Activated CD8-positive, alpha-beta memory T cell treated with anti-CD3 and anti-CD28 coated beads for 1 hour (primary cell): Measurements from ENCODE around the gene TNFRSF11A.

Experiments used
- DNase-seq, 2 donors: peaks; one replicate each; pipeline ENCODE4 v3.0.0-alpha.2; 2020; ENCODE audit warnings: low read depth in 1 of 2; ENCODE audit errors: extremely low read depth in 1 of 2

TNFRSF11A gene

GRCh38 chr18:62377131-62377807 lies 52.2 kb downstream of the TNFRSF11A start:
- no peak for DNase-seq

GRCh38 chr18:62379051-62379450 lies 53.9 kb downstream of the TNFRSF11A start:
- DNase-seq, result no peak

DNA sequence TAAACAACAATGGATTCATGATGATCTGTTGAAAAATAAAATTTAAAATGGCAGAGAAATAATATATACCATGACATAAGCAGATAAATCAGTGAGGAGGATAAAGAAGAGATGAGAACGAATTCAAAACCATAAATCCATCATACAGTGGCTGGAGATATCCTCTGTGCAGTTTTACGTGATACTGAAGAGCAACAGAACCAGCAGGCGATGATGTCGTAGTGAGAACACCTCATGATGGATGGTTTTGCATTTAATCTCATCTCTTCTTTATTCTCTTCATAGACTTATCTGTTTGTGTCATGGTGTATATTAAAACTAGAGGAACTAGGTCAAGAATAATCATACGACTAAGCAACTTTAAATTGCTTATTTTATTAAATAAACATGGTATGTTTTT lies 56.3 kb downstream of the TNFRSF11A start:
- no peak for DNase-seq

GRCh38 chr18:62384068-62384467 lies 59.0 kb downstream of the TNFRSF11A start:
- no peak for DNase-seq

GRCh38 chr18:62384610-62385097 lies 59.5 kb downstream of the TNFRSF11A start:
- DNase-seq, result no peak

GRCh38 chr18:62386091-62386490 lies 61.0 kb downstream of the TNFRSF11A start:
- DNase-seq, result no peak

GRCh38 chr18:62386601-62387000 lies 61.5 kb downstream of the TNFRSF11A start:
- DNase-seq, result no peak

GRCh38 chr18:62387257-62387656 lies 62.1 kb downstream of the TNFRSF11A start:
- DNase-seq, result no peak

DNA sequence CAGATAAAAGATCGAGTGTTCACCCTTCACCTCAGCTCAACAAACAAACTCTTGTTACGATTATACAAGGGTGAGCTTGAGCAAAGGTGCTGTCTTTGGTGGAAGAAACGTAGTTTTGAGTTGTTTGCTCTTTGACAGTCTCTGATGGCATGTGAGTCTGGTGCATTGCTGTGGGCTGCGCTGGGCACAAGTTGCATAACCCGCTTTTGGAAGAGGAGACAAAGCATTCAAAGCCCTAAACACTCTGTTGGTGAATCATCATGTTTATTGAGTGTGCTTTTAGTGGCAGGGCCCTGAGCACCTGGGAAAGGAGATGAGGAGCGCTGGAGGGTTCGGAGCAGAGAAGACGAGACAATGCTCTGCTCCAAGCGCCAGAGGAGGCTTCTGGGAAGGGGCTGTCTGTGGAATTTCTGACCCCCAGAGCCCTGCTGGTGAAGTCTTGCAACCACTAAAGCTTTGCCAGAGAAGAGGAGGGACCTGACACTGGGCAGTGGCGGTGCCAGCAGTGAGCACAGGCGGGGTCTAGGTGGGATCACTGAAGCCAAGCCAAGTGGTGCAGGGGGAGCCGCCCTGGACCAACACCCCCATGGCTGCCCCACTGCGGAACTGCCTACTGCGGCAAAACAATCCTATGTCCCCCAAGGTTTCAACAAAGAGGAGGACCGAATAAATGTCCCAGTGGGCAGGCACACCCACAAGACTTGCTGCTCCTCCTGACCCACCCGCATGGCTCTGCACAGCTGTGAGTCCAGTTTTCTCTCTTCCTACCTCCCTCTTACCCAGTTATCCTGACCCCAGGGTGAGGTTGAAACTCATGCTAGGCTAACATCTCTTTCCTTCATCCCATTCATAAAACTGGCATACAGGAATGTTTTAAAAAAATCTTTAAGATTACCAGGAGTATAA lies 64.0 kb downstream of the TNFRSF11A start:
- DNase-seq, result no peak

DNA sequence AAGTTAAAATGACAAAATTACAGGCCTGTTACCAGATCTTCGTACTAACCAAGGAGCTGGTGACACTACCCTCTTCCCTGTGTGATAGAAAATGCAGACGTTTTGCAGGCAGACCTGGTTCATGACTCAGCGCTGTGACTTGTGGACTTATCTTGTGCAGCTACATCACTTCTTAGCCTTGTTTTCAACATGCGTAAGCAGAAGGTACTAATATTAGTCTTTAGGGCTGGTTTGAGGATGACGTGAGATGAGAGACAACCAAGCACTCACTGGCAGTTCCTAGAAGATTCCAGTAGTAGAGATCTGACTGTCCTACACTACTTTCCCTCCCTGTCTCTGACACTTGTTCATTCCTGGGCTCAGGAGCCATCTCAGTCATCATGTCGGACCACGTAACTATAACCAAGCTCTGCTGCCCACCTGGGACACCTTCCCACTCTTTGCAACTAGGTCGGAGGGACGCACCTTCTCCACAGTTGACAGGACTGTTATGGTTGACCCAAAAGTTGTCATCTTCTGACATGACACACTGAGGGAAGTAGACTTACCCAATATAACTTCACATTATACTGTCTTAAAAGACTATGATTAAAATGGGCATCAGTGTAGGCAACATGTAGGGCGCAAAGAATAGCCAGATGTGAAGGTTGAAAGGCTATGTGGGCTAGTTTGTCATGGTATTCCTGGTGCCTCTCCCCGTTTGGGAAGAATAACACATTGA lies 64.8 kb downstream of the TNFRSF11A start:
- DNase-seq, result no peak

DNA sequence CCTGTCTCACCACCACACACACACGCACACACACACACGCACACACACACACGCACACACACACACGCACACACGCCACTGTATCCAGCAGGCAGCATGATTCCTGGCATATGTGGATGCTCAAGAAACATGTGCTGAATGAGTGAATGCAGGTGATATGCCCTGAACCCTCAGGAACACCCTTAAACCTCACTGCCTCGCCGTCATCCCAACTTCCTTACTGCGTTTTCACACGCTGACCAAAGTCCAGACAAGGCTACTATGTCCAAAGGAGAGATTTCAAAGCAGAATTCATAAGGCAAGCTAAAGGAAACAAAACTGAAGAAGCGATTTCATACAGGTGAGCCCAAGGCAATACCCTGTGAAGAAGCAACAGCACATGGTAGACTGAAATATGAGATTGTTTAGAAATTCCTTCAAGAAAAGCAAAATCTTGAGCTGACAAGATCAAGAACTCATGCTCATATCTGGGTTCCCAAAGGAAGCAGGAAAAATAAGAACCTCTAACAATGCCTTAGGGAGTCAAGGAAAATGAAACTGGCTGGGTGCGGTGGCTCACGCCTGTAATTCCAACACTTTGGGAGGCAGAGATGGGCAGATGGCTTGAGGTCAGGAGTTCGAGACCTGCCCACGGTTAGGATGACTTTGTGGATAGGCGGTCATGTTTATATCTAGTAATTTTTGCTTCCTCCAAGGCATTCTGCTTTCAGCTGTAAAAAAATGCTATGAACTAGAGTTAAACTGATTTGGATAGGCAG lies 69.1 kb downstream of the TNFRSF11A start:
- no peak for DNase-seq

GRCh38 chr18:62396381-62396780 lies 71.3 kb downstream of the TNFRSF11A start:
- no peak for DNase-seq

DNA sequence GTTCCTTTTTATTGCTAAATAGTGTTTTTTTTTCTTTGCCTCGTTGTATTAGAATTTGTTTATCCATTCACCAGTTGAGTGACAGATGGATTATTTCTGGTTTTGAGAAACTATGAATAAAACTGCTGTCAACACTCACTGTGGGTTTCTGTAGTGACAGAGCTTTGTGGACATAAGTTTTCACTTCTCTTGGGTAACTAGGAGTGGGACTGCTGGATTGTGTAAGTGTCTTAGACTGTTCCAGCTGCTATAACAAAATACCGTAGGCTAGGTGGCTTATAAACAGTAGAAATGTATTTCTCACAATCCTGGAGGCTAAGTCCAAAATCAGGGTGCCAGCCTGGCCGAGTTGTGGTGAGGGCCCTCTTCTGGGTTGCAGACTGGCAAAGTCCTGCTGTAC lies 71.9 kb downstream of the TNFRSF11A start:
- DNase-seq, result no peak

DNA sequence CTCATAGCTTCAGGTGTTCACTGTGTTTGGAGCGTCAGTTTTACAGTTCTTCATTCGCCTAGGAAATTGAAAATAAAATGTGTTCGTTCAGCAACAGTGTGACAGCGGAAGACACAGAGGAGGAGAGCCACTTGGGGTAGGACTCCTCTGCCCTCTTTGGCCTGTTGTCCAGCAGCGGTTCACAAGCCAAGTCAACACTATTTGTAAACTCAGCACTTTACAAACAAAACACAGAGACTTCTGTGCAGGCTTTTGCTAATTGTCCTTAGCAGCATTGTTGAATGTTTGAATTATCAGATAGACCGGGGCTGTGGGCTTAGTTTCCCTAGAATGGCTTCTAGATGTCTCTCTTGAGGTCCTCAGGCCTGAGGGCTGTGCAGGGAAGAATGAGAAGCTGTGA lies 73.2 kb downstream of the TNFRSF11A start:
- no peak for DNase-seq

GRCh38 chr18:62399276-62399675 lies 74.2 kb downstream of the TNFRSF11A start:
- no peak for DNase-seq

DNA sequence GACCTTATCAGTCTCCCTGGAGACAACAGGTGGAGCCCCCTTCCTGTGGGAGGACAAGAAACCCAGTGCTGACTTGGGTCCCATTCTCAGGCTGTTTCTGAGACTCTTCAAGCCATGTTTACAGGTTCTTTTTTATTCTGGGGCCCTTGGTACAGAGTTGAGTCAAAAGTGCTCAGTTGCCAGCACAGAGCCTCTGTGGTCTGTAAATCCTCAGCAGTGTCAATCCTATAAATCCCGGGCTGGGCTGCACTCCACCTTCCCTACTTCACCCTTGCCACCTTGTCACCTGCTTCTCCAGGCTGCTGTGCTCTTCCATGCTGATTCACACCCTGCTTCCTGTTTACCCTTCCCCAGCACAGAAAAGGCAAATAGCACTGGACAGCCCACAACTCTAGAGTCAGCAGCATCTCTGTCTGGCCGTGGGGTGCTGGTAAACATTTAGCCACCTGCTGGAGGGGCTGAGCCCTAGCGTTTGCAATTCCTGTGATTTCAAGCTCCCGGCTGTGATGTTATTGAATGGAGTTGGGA lies 74.7 kb downstream of the TNFRSF11A start:
- DNase-seq, result no peak

DNA sequence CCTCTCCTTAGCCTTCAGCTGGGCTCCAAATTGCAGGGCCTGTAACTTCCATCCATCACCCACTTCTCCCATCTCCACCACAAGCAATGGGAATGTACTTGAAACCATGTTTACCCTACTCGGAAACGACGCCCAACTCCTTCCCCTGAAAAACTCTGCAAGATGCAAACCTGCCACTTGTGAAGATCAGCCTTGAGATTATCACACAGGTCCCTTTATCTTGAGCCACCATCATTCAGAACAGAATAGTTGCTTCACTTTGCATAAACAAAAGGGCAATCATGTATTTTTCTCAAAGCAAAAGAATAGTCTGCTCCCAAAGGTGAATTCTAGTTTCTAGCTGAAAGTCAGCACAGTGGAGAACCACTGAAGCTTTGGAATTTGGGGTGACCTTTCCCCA lies 75.8 kb downstream of the TNFRSF11A start:
- no peak for DNase-seq

- DNase-seq, result no peak
These were observed 77.3 kb downstream of the TNFRSF11A start for GRCh38 chr18:62402342-62402948.

GRCh38 chr18:62403120-62403519 lies 78.0 kb downstream of the TNFRSF11A start:
- no peak for DNase-seq

- DNase-seq, result no peak
These were observed 79.8 kb downstream of the TNFRSF11A start for GRCh38 chr18:62404881-62405280.
